Neural cell (in vitro differentiated cells): Measurements from ENCODE around the gene RMRP.

ENCODE experiments used
- EZH2 ChIP-seq: fragments of 200-600, 300-800 bp; shearing (Covaris generic), sonication (generic); IDR thresholded peaks from 2 replicates; pipeline ENCODE4 v1.6.1; 2014; ENCODE audit warnings: antibody characterized with exemption, low read length, borderline replicate concordance, mild to moderate bottlenecking; ENCODE audit not compliant: insufficient read depth, poor library complexity, severe bottlenecking
- MXI1 ChIP-seq: fragments of 450-650 bp; conservative IDR thresholded peaks from 2 replicates; pipeline ENCODE4 v1.6.1; 2014; ENCODE audit warnings: antibody characterized with exemption, mild to moderate bottlenecking; ENCODE audit not compliant: poor library complexity, severe bottlenecking
- POLR2AphosphoS5 ChIP-seq: IDR thresholded peaks from 2 replicates; pipeline ENCODE4 v1.6.1; 2012
- RAD21 ChIP-seq: fragments of 450-650 bp; conservative IDR thresholded peaks from 2 replicates; pipeline ENCODE4 v1.6.1; 2014; ENCODE audit warnings: antibody characterized with exemption, mild to moderate bottlenecking, moderate library complexity
- REST ChIP-seq: IDR thresholded peaks from 2 replicates; pipeline ENCODE4 v1.6.1; 2012; ENCODE audit warnings: borderline replicate concordance
- SMC3 ChIP-seq: fragments of 450-650 bp; conservative IDR thresholded peaks from 2 replicates; pipeline ENCODE4 v1.6.1; 2014; ENCODE audit warnings: antibody characterized with exemption, mild to moderate bottlenecking, moderate library complexity; ENCODE audit not compliant: poor library complexity
- TAF1 ChIP-seq: IDR thresholded peaks from 2 replicates; pipeline ENCODE4 v1.6.1; 2012; ENCODE audit warnings: low read depth
- TF ChIP-seq, protein P1 (sequence below): fragments of 450-650 bp; IDR thresholded peaks from 2 replicates; pipeline ENCODE4 v1.5.1; 2014; ENCODE audit warnings: antibody characterized with exemption, mild to moderate bottlenecking, moderate library complexity; ENCODE audit not compliant: poor library complexity, severe bottlenecking

DNA sequence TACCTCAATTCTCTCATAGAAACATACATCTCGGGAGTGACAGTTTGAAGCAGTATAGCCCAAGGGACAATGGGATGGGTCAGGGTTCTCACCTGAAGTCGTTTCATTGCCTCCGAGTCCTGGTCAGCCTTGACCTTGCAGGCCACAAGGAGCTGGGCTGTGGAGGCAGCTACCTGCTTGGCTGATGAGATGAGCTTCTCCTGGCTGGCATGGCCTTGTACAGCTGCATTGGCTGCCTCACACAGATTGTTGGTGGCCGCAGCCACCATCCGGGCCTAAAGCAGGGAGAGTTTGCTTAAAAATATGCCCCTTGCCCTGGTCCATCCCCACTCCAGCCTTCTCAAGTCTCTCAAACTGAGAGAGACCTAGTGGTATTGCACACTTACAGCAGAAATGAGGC lies 40.4 kb upstream of the RMRP start:
- TF ChIP-seq, protein P1, sequence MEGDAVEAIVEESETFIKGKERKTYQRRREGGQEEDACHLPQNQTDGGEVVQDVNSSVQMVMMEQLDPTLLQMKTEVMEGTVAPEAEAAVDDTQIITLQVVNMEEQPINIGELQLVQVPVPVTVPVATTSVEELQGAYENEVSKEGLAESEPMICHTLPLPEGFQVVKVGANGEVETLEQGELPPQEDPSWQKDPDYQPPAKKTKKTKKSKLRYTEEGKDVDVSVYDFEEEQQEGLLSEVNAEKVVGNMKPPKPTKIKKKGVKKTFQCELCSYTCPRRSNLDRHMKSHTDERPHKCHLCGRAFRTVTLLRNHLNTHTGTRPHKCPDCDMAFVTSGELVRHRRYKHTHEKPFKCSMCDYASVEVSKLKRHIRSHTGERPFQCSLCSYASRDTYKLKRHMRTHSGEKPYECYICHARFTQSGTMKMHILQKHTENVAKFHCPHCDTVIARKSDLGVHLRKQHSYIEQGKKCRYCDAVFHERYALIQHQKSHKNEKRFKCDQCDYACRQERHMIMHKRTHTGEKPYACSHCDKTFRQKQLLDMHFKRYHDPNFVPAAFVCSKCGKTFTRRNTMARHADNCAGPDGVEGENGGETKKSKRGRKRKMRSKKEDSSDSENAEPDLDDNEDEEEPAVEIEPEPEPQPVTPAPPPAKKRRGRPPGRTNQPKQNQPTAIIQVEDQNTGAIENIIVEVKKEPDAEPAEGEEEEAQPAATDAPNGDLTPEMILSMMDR: no peak
- TF ChIP-seq RAD21 (no peak), SMC3 (no peak), TAF1 (no peak), EZH2 (no peak), MXI1 (no peak), POLR2AphosphoS5 (no peak), REST (no peak)
